Activated CD4-positive, alpha-beta T cell treated with anti-CD3 and anti-CD28 coated beads for 4 hours (primary cell): Measurements from ENCODE around the gene PLCE1.
"Not testable (repeated sequence)": the region's sequence is repeated elsewhere in the genome, so short reads cannot be mapped to it uniquely, and the experiment has no call there.

ENCODE experiments used
- DNase-seq, 2 donors: peaks; one replicate each; pipeline ENCODE4 v3.0.0-alpha.2; 2020

The PLCE1 gene

DNA sequence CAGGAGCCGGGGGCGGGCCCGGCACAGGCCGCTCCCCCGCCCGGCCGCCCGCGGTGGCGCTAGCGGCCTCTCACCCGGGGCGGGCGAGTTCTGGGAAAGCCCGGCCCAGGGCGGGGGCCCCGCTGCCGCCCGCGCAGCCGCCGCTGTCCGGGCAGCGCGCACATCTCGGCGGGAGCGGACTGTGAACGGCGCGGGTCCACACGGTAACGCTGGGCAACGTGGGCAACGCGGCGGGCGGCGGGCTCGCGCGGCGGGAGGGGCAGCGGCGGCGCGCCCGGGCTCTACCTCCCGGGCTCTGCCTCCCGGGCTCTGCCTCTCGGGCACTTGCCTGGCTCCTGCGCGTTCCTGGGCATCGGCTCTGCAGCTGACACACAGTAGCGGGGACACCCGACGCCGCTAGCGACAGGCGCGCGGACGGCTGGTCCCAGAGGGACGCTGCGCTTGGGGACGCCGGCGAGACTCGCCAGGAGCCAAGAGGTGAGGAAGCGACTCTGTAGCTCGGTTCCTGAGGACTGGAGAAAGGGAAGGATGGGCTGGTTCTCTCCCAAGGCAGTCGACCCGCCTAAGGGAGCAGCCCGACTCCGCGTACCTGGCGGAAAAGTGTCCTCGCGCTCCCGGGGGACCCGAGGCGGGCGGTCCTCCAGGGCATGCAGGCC is at the start of gene PLCE1:
PLCE1 (plus strand) TSS at position 150 of the 656 bp plus-strand sequence. CDS start 37,116 bp downstream, outside the sequence.
- no peak for DNase-seq

DNA sequence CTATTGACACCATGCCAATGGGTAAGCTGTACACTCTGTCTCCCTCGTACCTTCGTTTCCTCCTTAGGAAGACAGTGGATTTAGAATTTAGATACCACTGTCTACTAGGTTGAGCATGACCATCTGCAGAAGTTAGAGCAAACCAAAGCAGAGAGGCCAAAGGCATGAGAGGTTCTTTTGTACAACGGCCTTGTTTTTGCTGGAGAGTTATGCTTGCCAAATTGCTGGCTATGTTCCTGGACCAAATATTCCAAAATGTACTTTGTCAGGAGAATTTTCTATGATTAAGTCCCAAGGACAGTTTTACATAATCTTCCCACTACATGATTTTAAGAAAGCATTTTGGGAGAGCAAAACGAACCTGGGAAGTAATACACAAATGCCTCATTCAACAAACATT is 47.9 kb upstream of the PLCE1 start:
- DNase-seq = no peak

DNA sequence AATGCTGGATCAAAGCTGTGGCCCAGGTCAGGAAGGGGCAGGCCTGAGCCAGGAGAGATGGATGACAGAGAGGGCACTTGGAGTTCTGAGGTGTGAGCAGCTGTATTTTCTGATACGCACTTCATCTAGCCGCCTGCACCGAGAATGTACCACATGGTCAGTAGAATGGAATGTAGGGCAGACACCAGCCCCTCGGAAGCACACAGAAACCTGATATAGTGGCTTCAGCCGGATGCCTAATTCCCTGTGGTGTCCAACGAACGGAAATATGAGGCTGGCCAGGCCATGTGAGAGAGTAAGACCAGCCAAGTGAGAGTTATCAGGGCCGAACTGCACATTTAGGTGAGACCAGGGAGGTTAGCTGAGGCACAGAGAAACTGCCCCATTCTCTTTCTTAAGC is 46.7 kb upstream of the PLCE1 start:
- DNase-seq = no peak

DNA sequence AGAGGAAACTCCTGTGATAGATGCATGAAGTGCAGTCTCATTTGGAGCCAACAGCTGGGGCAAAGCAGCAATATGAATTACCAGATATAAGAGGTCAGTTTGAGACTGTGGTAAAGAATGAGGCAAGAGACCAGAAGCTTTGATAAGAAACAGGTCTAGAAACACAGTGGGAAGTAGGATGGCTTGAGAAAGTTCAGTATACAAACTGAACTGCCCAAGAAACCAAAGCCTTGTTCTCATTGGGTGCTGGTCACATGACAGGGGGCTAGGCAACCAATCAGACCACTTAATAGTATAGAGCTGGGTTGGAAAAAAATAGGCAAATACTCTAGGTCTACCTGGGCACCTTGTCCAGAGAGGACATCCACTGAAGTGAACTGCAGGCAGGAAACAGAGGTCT is 46.2 kb upstream of the PLCE1 start:
- no peak for DNase-seq

DNA sequence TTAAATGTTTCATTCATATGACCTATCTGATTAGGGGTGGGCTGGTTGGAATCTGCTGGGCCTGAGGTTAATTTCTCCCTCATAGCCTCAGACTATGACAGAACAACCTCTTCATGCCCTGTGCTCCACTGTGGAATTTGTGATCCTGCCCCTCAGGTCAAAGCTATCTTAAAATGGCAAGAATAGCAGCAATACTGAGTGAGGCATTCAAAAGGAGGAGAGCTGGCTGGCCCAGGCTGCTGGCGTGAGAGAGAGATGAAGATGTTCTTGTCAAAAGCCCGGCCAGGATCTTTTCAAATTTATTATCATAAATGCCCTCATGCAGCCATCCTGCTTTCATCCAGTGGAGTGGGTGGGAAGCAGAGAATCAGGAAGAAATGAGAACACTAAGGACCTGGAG is 41.8 kb upstream of the PLCE1 start:
- no peak for DNase-seq

DNA sequence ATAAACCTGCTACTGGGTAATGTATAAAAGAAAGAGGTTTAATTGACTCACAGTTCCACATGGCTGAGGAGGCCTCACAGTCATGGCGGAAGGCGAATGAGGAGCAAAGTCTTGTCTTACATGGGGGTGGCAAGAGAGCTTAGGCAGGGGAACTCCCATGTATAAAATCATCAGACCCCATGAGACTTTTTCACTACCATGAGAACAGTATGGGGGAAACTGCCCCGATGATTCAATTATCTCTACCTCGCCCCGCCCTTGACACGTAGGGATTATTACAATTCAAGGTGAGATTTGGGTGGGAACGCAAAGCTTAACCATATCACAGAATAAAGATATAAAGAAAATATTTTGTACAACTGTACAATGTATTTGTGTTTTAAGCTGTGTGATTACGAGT is 39.4 kb upstream of the PLCE1 start:
- no peak for DNase-seq

DNA sequence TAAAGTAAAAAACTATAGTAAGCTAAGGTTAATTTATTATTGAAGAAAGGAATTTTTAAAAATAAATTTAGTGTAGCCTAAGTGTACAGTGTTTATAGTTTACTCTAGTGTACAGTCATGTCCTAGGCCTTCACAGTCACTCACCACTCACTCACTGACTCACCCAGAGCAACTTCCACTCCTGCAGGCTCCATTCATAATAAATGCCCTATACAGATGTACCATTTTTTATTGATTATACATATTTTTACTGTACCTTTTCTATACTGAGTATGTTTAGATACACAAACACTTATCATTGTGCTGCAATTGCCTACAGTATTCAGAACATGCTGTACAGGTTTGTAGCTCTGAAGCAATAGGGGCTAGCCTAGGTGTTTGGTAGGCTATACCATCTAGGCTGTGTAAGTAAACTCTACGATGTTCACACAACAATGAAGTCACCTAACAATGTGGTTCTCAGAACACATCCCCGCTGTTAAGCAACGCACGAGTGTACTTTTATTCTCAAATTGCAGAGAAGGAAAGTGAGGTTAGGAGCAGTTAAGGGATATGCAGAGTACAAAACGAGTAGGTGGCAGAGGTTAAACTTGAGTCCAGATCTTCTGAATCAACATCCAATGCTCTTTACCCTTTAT is 38.9 kb upstream of the PLCE1 start:
- no peak for DNase-seq

DNA sequence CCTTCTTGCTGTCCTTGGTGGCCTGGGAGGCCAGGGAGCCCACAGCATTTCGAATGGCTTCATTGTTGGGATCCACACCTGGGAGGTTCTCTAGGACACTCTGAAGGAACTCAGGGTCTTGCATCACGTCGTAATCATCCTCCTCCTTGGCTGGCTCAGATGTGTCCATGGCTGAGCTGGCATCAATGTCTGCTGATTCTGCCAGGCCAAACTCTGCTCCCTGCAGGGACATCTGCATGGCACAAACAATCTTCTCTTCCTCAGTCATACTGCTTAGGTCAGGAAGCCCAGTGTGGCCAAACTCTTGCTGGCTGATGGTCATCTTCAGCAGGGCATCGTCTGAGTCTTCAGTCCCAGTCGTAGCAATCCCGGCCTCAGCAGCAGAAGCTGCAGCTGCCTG is 34.9 kb upstream of the PLCE1 start:
- DNase-seq = no peak

DNA sequence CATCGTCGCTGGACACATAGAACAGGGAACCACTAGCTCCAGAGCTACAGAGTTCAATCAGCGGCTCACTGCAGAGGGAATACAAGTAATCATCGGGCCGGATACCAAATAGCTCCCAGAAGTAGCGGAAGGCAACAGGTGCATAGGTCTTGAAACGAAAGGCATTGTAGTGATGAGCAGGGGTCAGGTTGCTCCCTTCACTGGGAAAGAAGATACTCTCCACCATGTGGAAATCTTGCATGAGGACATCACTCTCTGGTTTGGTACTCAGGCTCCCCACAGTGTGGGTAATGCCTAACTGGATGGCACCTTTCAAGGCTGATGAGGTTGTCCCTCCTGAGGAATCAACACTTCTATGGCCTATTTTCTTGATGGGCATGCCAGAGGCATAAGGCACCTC is 32.7 kb upstream of the PLCE1 start:
- DNase-seq = not testable (repeated sequence)

DNA sequence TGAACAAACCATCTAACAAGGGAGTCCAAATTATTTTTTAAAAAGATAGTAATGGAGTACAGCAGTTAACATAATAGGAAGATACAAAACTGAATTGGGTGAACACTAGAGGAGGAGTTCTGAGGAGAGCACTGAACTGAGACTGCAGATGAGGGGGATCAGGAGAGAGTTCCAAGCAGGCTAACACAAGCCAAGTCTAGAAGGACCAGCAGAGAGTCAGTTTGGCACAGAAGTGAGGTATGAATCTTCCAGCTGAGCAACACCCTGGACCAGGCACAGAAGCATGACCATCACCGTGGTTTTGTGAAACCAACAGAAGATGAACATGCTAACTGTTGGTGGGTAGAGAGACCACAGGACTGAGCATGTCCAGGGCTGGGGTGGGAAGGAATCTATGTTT is 30.8 kb upstream of the PLCE1 start:
- no peak for DNase-seq

DNA sequence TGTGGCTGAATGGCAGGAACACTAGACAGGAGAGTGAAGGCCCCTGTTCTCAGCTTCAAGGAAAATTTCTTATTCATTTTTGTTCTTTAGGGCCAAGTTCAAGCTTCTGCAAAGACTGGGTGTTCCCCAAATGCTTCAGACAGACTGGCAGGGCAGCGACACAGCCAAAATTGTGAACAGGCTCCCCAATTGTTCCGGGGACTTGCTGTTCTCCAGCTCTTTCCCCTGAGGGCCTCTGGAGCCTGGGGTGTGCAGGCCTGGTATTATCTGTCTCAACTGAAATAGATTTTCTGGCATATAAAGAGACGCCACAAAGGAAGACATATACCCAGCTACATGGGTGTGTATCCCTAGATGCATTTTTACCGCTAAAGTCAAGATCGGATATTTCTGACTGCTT is 30.3 kb upstream of the PLCE1 start:
- no peak for DNase-seq

DNA sequence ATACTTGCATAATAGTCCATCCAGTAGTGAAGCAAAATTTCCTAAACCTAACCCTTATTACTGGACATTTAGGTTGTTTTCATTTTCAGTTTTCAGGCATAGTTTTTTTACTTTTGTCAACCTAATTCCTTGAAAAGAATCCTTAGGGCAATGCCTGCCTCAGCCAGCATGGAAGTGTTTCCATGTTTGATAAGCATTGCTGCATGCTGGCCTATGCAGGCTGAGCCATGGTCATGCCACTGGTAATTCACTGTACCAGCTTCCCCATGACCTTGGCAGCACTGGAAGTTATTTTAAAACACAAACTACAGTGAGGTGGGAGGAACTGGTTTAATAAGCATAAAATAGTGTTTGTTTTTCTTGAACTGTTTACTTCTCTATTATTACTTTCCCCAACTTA is 27.8 kb upstream of the PLCE1 start:
- no peak for DNase-seq

DNA sequence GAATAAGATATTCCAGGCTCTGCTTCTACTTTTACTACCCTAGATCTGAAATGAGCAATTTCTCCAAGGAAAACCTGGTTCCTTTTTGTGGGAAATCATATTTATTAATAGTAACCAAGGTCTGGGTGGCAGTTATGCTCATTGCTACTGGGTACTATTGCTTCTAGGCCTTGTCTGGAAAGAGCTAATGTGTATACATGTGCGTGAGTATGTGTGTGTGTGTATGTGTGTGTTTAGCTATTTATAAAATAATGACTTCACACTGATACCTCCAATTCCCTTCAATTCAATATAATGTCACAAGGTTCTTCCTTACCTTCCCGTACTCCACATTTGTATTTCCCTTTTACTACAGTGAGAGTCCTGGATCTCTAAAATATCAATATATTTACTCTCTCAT is 26.0 kb upstream of the PLCE1 start:
- no peak for DNase-seq

DNA sequence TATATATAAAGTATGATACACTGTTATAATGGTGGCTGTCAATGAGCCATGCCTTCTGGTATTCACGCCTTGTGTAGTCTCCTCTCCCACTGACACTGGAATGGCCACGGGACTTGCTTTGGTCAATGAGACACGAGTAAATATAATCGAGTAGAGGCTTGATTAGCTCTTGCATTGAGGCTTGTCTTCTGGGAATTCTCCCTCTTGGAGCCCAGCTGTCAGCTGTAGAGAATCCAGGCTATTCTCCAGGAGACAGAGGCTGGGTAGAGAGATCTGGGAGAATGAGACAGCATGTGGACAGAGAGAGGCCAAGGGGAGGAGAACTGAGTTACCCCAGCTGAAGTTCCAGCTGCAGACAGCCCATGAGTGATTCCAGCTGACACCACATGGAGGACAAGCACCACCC is 25.2 kb upstream of the PLCE1 start:
- DNase-seq = no peak

DNA sequence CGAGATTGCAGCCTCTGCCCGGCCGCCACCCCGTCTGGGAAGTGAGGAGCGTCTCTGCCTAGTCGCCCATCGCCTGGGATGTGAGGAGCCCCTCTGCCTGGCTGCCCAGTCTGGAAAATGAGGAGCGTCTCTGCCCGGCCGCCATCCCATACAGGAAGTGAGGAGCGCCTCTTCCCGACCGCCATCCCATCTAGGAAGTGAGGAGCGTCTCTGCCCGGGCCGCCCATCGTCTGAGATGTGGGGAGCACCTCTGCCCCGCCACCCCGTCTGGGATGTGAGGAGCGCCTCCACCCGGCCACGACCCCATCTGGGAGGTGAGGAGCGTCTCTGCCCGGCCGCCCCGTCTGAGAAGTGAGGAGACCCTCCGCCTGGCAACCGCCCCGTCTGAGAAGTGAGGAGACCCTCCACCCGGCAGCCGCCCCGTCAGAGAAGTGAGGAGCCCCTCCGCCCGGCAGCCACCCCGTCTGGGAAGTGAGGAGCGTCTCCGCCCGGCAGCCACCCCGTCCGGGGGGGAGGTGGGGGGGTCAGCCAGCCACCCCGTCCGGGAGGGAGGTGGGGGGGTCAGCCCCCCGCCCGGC is 23.2 kb upstream of the PLCE1 start:
- DNase-seq = not testable (repeated sequence)

DNA sequence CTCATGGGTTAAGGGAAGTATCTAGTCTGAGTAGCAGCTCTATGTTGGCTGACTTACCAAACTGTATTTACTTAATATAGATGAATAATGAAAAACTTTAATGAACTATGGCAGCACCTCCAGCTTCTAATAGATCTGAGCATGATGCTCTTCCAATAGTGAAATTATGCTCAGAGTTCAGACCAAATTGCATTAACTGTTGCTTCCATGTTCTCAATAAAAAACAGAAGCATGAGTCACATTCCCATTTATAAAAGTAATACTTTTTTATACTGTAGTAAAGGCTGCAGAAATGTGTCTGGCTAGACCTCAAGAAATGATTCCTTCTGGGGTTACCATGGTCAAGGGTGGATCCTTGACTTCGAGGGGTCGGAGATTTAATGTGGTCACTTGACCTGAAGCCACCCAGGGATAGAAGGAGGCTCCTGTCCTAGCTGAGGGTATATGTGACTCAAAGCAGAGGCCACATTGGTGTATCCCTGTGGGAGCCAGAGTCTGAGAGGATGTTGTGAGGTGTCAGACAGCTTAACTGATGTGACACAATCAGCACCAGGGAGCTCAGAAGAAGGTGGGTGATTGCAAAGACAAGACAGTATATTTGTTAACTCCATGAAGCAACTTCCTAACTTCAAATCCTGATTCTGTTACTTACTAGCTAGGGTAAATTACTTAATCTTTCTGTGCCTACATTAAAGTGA is 19.8 kb upstream of the PLCE1 start:
- no peak for DNase-seq

DNA sequence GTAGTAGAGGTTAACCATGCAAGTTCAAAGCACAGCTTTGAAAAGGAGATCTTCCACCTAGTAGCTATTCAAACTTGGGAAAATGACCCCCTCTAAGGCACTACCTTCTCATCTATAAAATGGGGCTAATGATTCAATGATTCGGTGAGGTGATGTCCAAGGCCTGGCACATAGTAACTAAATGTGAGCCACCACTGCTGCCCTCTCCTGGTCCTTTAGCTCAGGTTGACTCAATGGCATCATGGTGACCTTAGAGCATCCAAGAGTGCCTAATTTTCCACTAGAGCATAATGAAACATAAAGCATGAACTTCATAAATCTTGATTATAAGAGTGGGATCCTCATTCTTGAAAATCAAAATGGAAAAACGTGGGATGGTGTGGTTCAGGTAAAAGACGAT is 16.3 kb upstream of the PLCE1 start:
- DNase-seq = no peak

DNA sequence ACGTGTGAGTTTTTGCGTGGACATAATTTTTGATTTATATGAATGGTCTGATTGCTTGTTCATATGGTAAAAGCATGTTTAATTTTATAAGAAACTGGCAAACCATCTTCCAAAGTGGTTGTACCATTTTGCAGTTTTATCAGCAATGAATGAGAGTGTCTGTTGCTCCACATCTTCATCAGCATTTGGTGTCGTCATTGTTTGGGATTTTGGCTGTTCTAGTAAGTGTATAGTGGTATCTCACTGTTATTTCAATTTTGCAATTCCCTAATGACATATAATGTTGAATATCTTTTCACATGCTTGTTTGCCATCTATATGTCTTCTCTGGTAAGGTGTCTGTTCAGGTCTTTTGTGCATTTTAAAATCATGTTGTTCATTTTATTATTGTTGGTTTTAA is 13.2 kb upstream of the PLCE1 start:
- DNase-seq = no peak

DNA sequence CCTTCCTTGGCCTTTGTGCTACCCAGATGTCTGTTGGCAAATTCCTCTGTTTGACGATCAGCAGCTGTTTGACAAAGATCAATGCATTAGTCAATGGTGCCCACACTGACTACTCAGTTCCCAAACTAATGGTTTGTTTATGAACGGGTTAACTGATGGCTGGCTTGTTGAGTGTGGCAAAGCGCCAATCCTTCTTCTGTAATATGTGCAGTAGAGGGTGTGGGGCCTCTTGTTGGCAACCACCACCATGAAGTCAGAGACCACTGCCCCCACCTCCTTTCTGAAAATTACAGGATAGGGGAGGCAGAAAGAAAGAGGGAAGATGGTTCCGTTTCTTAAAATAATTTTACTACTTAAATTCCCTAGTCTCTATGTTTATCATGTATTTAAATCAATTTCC is 2.6 kb upstream of the PLCE1 start:
- DNase-seq = no peak

DNA sequence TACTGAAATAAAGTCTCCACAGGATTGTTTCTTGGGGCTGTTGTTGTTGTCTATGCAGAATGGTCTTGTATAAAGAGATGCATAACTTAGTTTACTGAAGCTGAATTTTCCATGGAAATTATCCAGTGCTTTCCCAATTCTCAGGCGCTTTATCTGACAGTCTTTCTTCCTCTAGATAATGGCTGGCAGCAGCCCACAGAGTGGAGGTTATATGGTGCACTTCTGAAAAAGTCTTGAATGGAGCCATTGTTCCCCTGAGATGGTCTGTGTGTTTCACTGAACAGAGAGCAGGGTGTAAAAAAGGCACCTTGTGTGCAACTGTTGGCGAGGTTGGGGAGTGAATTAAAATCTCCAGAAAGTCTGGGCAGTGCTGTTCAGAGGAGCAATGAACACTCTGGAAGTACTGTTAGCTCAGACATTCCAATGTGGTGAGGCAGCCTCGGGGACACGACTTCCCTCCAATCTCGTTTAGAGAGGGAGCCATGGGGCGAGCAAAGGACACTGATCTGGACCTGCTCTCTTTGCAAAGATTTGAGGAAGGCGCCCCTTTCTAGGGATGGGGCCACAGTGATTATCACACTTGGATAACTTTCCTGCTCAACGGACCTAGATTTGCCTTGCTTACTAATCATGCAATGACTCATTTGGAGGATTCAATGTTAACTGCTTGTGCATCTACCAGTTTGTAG is 2.0 kb upstream of the PLCE1 start:
- DNase-seq = no peak

DNA sequence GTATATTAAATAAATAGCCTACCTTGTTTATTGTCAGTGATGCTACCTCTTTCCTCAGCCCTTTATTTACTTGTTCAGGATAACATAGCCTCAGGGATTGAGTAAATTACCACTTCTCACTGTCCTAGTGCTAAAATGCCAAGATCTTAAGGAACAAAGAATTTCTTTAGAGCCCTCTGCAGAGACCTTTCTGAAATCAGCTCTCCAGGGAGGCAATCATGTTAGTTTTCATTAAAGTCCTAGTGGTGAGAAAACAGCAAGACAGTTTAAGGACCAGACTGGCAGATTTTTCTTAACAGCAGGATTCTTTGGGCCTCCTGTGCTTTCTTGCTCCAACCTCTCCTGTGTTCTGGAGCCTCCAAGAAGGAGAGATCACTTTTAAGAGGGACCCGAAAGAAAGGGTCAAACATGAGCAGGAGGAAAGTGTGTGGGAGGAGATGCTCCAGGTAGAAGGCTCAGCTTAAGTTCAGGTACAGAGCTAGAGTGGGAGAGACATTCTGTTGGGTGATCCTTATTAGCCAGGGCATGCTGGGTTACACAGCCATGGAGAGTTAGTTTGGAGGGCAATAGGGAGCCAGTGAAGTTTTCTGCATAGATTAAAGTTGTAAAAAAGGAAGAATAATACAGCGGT is 1.2 kb upstream of the PLCE1 start:
- no peak for DNase-seq

DNA sequence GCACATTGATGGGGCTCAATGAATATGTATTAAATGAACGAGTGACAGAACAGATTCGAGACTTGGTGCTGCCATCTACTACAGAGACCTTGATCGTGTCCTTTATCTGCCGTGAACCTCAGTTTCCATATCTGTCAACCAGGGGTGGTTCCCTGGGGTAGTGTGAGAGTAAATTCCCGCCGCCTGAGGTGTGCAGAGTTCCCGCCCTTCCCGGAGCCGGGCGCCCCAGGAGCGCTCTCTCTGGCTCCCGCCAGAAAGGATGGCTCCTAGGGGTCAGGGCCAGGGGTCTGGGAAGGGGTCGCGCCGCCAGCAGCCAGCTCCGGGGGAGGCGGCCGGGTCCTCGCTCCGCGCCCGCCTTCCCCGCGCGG is 333 bp upstream of the PLCE1 start:
- no peak for DNase-seq

DNA sequence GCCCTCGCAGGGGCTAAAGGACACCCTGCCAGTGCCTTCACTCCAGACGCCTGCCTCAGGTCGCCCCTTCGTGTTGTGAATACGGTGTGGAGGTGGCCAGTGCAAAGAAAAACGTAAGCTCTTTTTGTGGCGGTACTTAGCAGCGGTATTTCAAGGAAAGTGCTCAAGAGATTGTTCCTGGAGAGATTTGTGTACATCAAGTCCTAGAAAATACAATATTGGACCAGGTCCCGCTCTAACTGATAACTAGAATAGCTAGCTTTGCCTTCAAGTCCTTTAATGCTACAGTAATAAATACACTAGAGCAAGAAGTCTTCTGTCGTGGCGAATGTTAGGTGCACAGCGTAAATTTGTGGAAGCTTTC is 689 bp downstream of the PLCE1 start:
- no peak for DNase-seq
